HepG2 (cell line): ENCODE results near the gene STX1B. TPM values are rescaled to one million over a fixed set of nuclear protein-coding genes. Genes with fewer than 3 reads are reported as not detected.

ENCODE experiments used
- ATM ChIP-seq: fragments of 450-650 bp; IDR thresholded peaks from 2 replicates; pipeline ENCODE4 v1.7.1; 2017; ENCODE audit warnings: mild to moderate bottlenecking, borderline replicate concordance
- DNMT1 ChIP-seq: sonication (generic); formaldehyde crosslinking; IDR thresholded peaks from 2 replicates; pipeline ENCODE4 v1.5.1; 2020; ENCODE audit warnings: mild to moderate bottlenecking, missing genetic modification reagents
- ELF1 ChIP-seq: sonication (generic); formaldehyde crosslinking; IDR thresholded peaks from 2 replicates; pipeline ENCODE4 v1.4.0; 2020; ENCODE audit warnings: missing genetic modification reagents
- ELF4 ChIP-seq: sonication (generic); formaldehyde crosslinking; IDR thresholded peaks from 2 replicates; pipeline ENCODE4 v1.5.0; 2020; ENCODE audit warnings: missing genetic modification reagents, mild to moderate bottlenecking, moderate library complexity, borderline replicate concordance
- FOXO1 ChIP-seq: sonication (generic); formaldehyde crosslinking; IDR thresholded peaks from 2 replicates; pipeline ENCODE4 v1.4.0; 2020; ENCODE audit warnings: missing genetic modification reagents
- HBP1 ChIP-seq: IDR thresholded peaks from 2 replicates; pipeline ENCODE4 v1.6.1; 2016; ENCODE audit warnings: low read depth, control low read depth
- HCFC1 ChIP-seq: fragments of 150-350 bp; IDR thresholded peaks from 2 replicates; pipeline ENCODE4 v1.6.1; 2014; ENCODE audit warnings: low read depth, low read length
- HMG20A ChIP-seq: IDR thresholded peaks from 2 replicates; pipeline ENCODE4 v1.6.1; 2016; ENCODE audit warnings: borderline replicate concordance
- IRX3 ChIP-seq: sonication (generic); formaldehyde crosslinking; IDR thresholded peaks from 2 replicates; pipeline ENCODE4 v1.8.1; 2023; ENCODE audit warnings: mild to moderate bottlenecking, low read depth, missing genetic modification reagents, borderline replicate concordance
- KLF12 ChIP-seq: sonication (generic); formaldehyde crosslinking; IDR thresholded peaks from 2 replicates; pipeline ENCODE4 v1.4.0; 2020; ENCODE audit warnings: missing genetic modification reagents, borderline replicate concordance
- KMT2B ChIP-seq: IDR thresholded peaks from 2 replicates; pipeline ENCODE4 v1.6.1; 2016; ENCODE audit warnings: missing genetic modification reagents, missing compliant biosample characterization
- MNT ChIP-seq: fragments of 450-650 bp; IDR thresholded peaks from 2 replicates; pipeline ENCODE4 v1.6.1; 2016
- MTF2 ChIP-seq: sonication (generic); formaldehyde crosslinking; IDR thresholded peaks from 2 replicates; pipeline ENCODE4 v1.5.0; 2020; ENCODE audit warnings: missing genetic modification reagents, borderline replicate concordance
- MXD3 ChIP-seq: IDR thresholded peaks from 2 replicates; pipeline ENCODE4 v1.6.1; 2016; ENCODE audit warnings: mild to moderate bottlenecking, missing biosample characterization, missing genetic modification reagents
- NCOR1 ChIP-seq: fragments of 200-600 bp; sonication (generic); IDR thresholded peaks from 2 replicates; pipeline ENCODE4 v1.7.0; 2017; ENCODE audit warnings: antibody characterized with exemption, low read length, borderline replicate concordance
- SIN3A ChIP-seq: IDR thresholded peaks from 2 replicates; pipeline ENCODE4 v1.6.1; 2011; ENCODE audit warnings: low read depth, mild to moderate bottlenecking, control low read depth, low read length, borderline replicate concordance
- U2AF2 ChIP-seq: fragments of 200-400 bp; formaldehyde crosslinking; IDR thresholded peaks from 2 replicates; pipeline ENCODE4 v1.6.1; 2017; ENCODE audit warnings: low read depth, mild to moderate bottlenecking, low read length
- ZFP41 ChIP-seq: sonication (generic); formaldehyde crosslinking; IDR thresholded peaks from 2 replicates; pipeline ENCODE4 v1.4.0; 2020; ENCODE audit warnings: mild to moderate bottlenecking, missing genetic modification reagents, borderline replicate concordance
- ZNF317 ChIP-seq: sonication (generic); formaldehyde crosslinking; IDR thresholded peaks from 2 replicates; pipeline ENCODE4 v1.5.0; 2020; ENCODE audit warnings: mild to moderate bottlenecking, missing genetic modification reagents
- ZNF512 ChIP-seq: sonication (generic); formaldehyde crosslinking; IDR thresholded peaks from 2 replicates; pipeline ENCODE4 v1.4.0; 2020; ENCODE audit warnings: mild to moderate bottlenecking, missing genetic modification reagents
- ZNF678 ChIP-seq: sonication (generic); formaldehyde crosslinking; IDR thresholded peaks from 2 replicates; pipeline ENCODE4 v1.4.0; 2020; ENCODE audit warnings: mild to moderate bottlenecking, missing genetic modification reagents
- ZNF710 ChIP-seq: sonication (generic); formaldehyde crosslinking; IDR thresholded peaks from 2 replicates; pipeline ENCODE4 v1.5.0; 2020; ENCODE audit warnings: mild to moderate bottlenecking, missing genetic modification reagents, borderline replicate concordance
- ZNF841 ChIP-seq: sonication (generic); formaldehyde crosslinking; IDR thresholded peaks from 2 replicates; pipeline ENCODE4 v1.8.1; 2023; ENCODE audit warnings: missing genetic modification reagents, borderline replicate concordance
- ZSCAN21 ChIP-seq: sonication (generic); formaldehyde crosslinking; IDR thresholded peaks from 2 replicates; pipeline ENCODE4 v1.8.0; 2022; ENCODE audit warnings: mild to moderate bottlenecking, missing genetic modification reagents, moderate library complexity, borderline replicate concordance
- polyA plus RNA-seq, 8 experiments: library from polyadenylated mRNA; depleted of rRNA in 3 of 8; stranded (reverse) in 7 of 8; unstranded in 1 of 8; fragments of >200 nt; fragmentation: Illumina TruSeq in 4 of 8; extraction: Trizol in 4 of 8; gene quantifications; 2 replicates each; pipeline versions ENCODE4 v1.2.1 to v1.2.3, GENCODE V29; 2011 to 2016; ENCODE audit warnings: low read depth in 4 of 8, missing spikeins in 1 of 8, mixed read lengths in 1 of 8; ENCODE audit not compliant: insufficient read depth in 1 of 8
- total RNA-seq, 5 experiments: library from RNA; depleted of rRNA; stranded (reverse); fragments of >200 nt; fragmentation: Illumina TruSeq; extraction: Trizol; gene quantifications; 2 replicates each; pipeline ENCODE4 v1.2.3, GENCODE V29; 2016; ENCODE audit warnings: low read depth in 1 of 5

The STX1B gene
- total and polyA plus RNA-seq, 2 of the 13 experiments (the other 11 are each of a cell fraction or from before 2014, with no cell fraction given) = 2.1 to 3.0 TPM

- TF ChIP-seq HBP1 (no peak), KLF12 (no peak), FOXO1 (CRISPR knock-in tag) (no peak), DNMT1 (CRISPR knock-in tag) (0 out of 2 replicates have a peak, but pooled peaks have one; percentile 12), ZFP41 (CRISPR knock-in tag) (no peak), ELF4 (CRISPR knock-in tag) (no peak), ELF1 (CRISPR knock-in tag) (no peak), MNT (no peak), ZNF317 (CRISPR knock-in tag) (no peak), MTF2 (CRISPR knock-in tag) (no peak), NCOR1 (no peak), MXD3 (no peak), ZSCAN21 (no peak), ZNF678 (CRISPR knock-in tag) (no peak), ZNF841 (CRISPR knock-in tag) (no peak), ZNF710 (no peak; the same call in 1 of the 2 replicates), HMG20A (no peak), HCFC1 (no peak), KMT2B (no peak), ZNF512 (CRISPR knock-in tag) (no peak), U2AF2 (no peak), IRX3 (CRISPR knock-in tag) (no peak), ATM (no peak), SIN3A (no peak; the same call in 1 of the 2 replicates)
Measured at GRCh38 chr16:31001507-31002249, 8.8 kb downstream of the STX1B start (continued).
